Activated CD8-positive, alpha-beta T cell treated with anti-CD3 and anti-CD28 coated beads, Interleukin-2, amount 10 ng/mL, durations not matched to agents 7 days and 5 days (primary cell): ENCODE results near the gene SPOCD1. TPM values are rescaled to one million over a fixed set of nuclear protein-coding genes. Genes with fewer than 3 reads are reported as not detected.

Source experiments
- ATAC-seq: fragments of 150-1000 bp; cut with Tn5 transposase; one replicate; pipeline ENCODE4 v1.10.0; 2021; ENCODE audit warnings: moderate library complexity
- CTCF ChIA-PET: fragments of 350-600 bp; sonication (Branson Sonifier 250); formaldehyde crosslinking; loops from one replicate; lab custom pipeline; 2021; ENCODE audit warnings: antibody characterized with exemption; lab: Charles Lee
- POLR2A ChIA-PET: fragments of 350-600 bp; sonication (Branson Sonifier 250); formaldehyde crosslinking; loops from one replicate; lab custom pipeline; 2021; ENCODE audit warnings: antibody characterized with exemption; lab: Charles Lee
- DNase-seq: peaks from one replicate; pipeline ENCODE4 v3.0.0-alpha.2; 2020
- H3K27ac Mint-ChIP-seq: one replicate; pipeline ENCODE4 v1.8.0; 2021; ENCODE audit warnings: mild to moderate bottlenecking, mixed read lengths
- H3K27me3 Mint-ChIP-seq: one replicate; pipeline ENCODE4 v1.8.0; 2021; ENCODE audit warnings: low read depth, mixed read lengths
- H3K36me3 Mint-ChIP-seq: one replicate; pipeline ENCODE4 v1.8.0; 2021; ENCODE audit warnings: low read depth, mixed read lengths
- H3K4me1 Mint-ChIP-seq: one replicate; pipeline ENCODE4 v1.8.0; 2021; ENCODE audit warnings: low read depth, mixed read lengths
- H3K4me3 Mint-ChIP-seq: one replicate; pipeline ENCODE4 v1.8.0; 2021; ENCODE audit warnings: mild to moderate bottlenecking, mixed read lengths
- H3K9me3 Mint-ChIP-seq: one replicate; pipeline ENCODE4 v1.8.0; 2022; ENCODE audit warnings: mixed read lengths; ENCODE audit not compliant: insufficient read depth
- total RNA-seq, 2 experiments: library from RNA; stranded (reverse); gene quantifications; one replicate each; pipeline ENCODE4 v1.2.3, GENCODE V29; 2021

SPOCD1 gene
- total RNA-seq, 2 experiments from 2014 or later, result not detected

- ChIA-PET CTCF (interaction anchor here (1.5 kb wide), 1 partner anchor 21 kb away, joined by 4 read pairs; no protein-coding TSS in a partner anchor), POLR2A (no interaction called here)
- Mint-ChIP-seq H3K4me3 (no peak overlapping the region), H3K36me3 (no peaks in the 10 kb centered on the region), H3K4me1 (peaks cover 29% of the 10 kb centered on the region), H3K27ac (no peak overlapping the region), H3K9me3 (no peaks in the 10 kb centered on the region), H3K27me3 (peaks cover 56% of the 10 kb centered on the region)
- DNase-seq, result no peak
- no peak for ATAC-seq
These were observed 47.4 kb downstream of the SPOCD1 start for GRCh38 chr1:31768407-31768907.

- no peaks in the 10 kb centered on the region for H3K36me3 Mint-ChIP-seq
- no peak for DNase-seq
- peaks cover 56% of the 10 kb centered on the region for H3K27me3 Mint-ChIP-seq
- CTCF ChIA-PET, result interaction anchor here (7.6 kb wide), 1 partner anchor 22 kb away, joined by 43 read pairs; no protein-coding TSS in a partner anchor
- H3K9me3 Mint-ChIP-seq, result no peaks in the 10 kb centered on the region
- peaks cover 27% of the 10 kb centered on the region for H3K4me1 Mint-ChIP-seq
- ATAC-seq, result no peak
- POLR2A ChIA-PET, result interaction anchor here (0.7 kb wide), 1 partner anchor 269 kb away, joined by 4 read pairs; no protein-coding TSS in a partner anchor
- H3K27ac Mint-ChIP-seq, result no peak overlapping the region
- H3K4me3 Mint-ChIP-seq, result no peak overlapping the region
These were observed 48.6 kb downstream of the SPOCD1 start for GRCh38 chr1:31767225-31767624.

GRCh38 chr1:31765516-31765915, 50.3 kb downstream of the SPOCD1 start:
- no peaks in the 10 kb centered on the region for H3K9me3 Mint-ChIP-seq
- no peak overlapping the region for H3K4me3 Mint-ChIP-seq
- ChIA-PET CTCF (interaction anchor here (0.6 to 7.6 kb wide), 6 partner anchors 10 to 199 kb away, joined by 3 to 43 read pairs (median 3); no protein-coding TSS in a partner anchor), POLR2A (no interaction called here)
- H3K4me1 Mint-ChIP-seq, result peaks cover 26% of the 10 kb centered on the region
- H3K27me3 Mint-ChIP-seq, result peaks cover 51% of the 10 kb centered on the region
- no peak for DNase-seq
- H3K27ac Mint-ChIP-seq, result no peak overlapping the region
- ATAC-seq, result no peak
- H3K36me3 Mint-ChIP-seq, result no peaks in the 10 kb centered on the region

GRCh38 chr1:31765041-31765467, 50.8 kb downstream of the SPOCD1 start:
- Mint-ChIP-seq H3K27ac (no peak overlapping the region), H3K27me3 (peaks cover 54% of the 10 kb centered on the region), H3K36me3 (no peaks in the 10 kb centered on the region), H3K9me3 (no peaks in the 10 kb centered on the region), H3K4me3 (no peak overlapping the region), H3K4me1 (peaks cover 28% of the 10 kb centered on the region)
- ATAC-seq (no peak), DNase-seq (peak; percentile 50)
- POLR2A ChIA-PET, result no interaction called here
- CTCF ChIA-PET, result interaction anchor here (0.6 to 7.6 kb wide), 6 partner anchors 10 to 199 kb away, joined by 3 to 43 read pairs (median 3); no protein-coding TSS in a partner anchor

- Mint-ChIP-seq H3K27me3 (peaks cover 60% of the 10 kb centered on the region), H3K9me3 (no peaks in the 10 kb centered on the region), H3K27ac (no peak within 1 kb of the TSS), H3K4me3 (peak within 1 kb of the TSS; percentile 66), H3K4me1 (peaks cover 30% of the 10 kb centered on the region), H3K36me3 (no peaks in the 10 kb centered on the region)
- DNase-seq (no peak), ATAC-seq (peak; percentile 18)
- CTCF ChIA-PET, result interaction anchor here (1.1 to 7.6 kb wide), 4 partner anchors 13 to 200 kb away, joined by 3 to 43 read pairs (median 4); no protein-coding TSS in a partner anchor
- POLR2A ChIA-PET, result no interaction called here
These were observed 51.3 kb downstream of the SPOCD1 start, which contains the start of gene ADGRB2 for GRCh38 chr1:31764312-31765040. Gene ADGRB2 (minus strand): TSS chr1:31764340. CDS start chr1:31757221, 7,119 bp downstream.

- Mint-ChIP-seq H3K4me1 (peaks cover 29% of the 10 kb centered on the region), H3K9me3 (no peaks in the 10 kb centered on the region), H3K27ac (no peak overlapping the region), H3K36me3 (no peaks in the 10 kb centered on the region), H3K27me3 (peaks cover 64% of the 10 kb centered on the region), H3K4me3 (peak overlapping the region; percentile 66)
- ATAC-seq (peak; percentile 26), DNase-seq (no peak)
- ChIA-PET POLR2A (no interaction called here), CTCF (interaction anchor here (0.8 to 7.6 kb wide), 5 partner anchors 12 to 29 kb away, joined by 3 to 43 read pairs (median 5); no protein-coding TSS in a partner anchor)
These were observed 52.0 kb downstream of the SPOCD1 start for GRCh38 chr1:31763671-31764311.

- CTCF ChIA-PET, result interaction anchor here (0.7 to 7.6 kb wide), 7 partner anchors 11 to 434 kb away, joined by 3 to 43 read pairs (median 3); no protein-coding TSS in a partner anchor
- POLR2A ChIA-PET, result no interaction called here
- Mint-ChIP-seq H3K4me1 (peaks cover 29% of the 10 kb centered on the region), H3K4me3 (peak overlapping the region; percentile 66), H3K27me3 (peaks cover 61% of the 10 kb centered on the region), H3K36me3 (no peaks in the 10 kb centered on the region), H3K9me3 (no peaks in the 10 kb centered on the region), H3K27ac (no peak overlapping the region)
- ATAC-seq (peak; percentile 38), DNase-seq (peak; percentile 55)
These were observed 52.8 kb downstream of the SPOCD1 start for GRCh38 chr1:31762726-31763670.

GRCh38 chr1:31762323-31762722, 53.5 kb downstream of the SPOCD1 start:
- DNase-seq (no peak), ATAC-seq (no peak)
- Mint-ChIP-seq H3K36me3 (no peaks in the 10 kb centered on the region), H3K4me1 (peaks cover 29% of the 10 kb centered on the region), H3K4me3 (no peak overlapping the region), H3K27ac (no peak overlapping the region), H3K27me3 (peaks cover 56% of the 10 kb centered on the region), H3K9me3 (no peaks in the 10 kb centered on the region)
- ChIA-PET CTCF (interaction anchor here (0.7 to 7.6 kb wide), 6 partner anchors 16 to 435 kb away, joined by 3 to 43 read pairs (median 4); no protein-coding TSS in a partner anchor), POLR2A (interaction anchor here (1.1 kb wide), 1 partner anchor 93 kb away, joined by 3 read pairs; no protein-coding TSS in a partner anchor)

- Mint-ChIP-seq H3K9me3 (no peaks in the 10 kb centered on the region), H3K27me3 (peaks cover 55% of the 10 kb centered on the region), H3K36me3 (no peaks in the 10 kb centered on the region), H3K4me1 (peaks cover 29% of the 10 kb centered on the region), H3K27ac (no peak overlapping the region), H3K4me3 (no peak overlapping the region)
- CTCF ChIA-PET, result interaction anchor here (1.0 to 7.6 kb wide), 3 partner anchors 16 to 36 kb away, joined by 3 to 43 read pairs (median 8); no protein-coding TSS in a partner anchor
- ATAC-seq (no peak), DNase-seq (no peak)
- POLR2A ChIA-PET, result interaction anchor here (1.1 kb wide), 1 partner anchor 92 kb away, joined by 3 read pairs; no protein-coding TSS in a partner anchor
These were observed 53.9 kb downstream of the SPOCD1 start for GRCh38 chr1:31761883-31762282.
